ENCODE data around the gene FNIP1.
"Not testable (repeated sequence)": the region's sequence is repeated elsewhere in the genome, so short reads cannot be mapped to it uniquely, and the experiment has no call there.

Gene FNIP1

GRCh38 chr5:131796793-131797693 is at the start of gene FNIP1:
Gene FNIP1, minus strand, starts transcription at chr5:131797017. Its CDS starts 96 bp downstream, at chr5:131796921.
- DNase-seq = peak; percentile 99

GRCh38 chr5:131846536-131846935 is 49.7 kb upstream of the FNIP1 start:
- no peak for DNase-seq

GRCh38 chr5:131845828-131846227 is 49.0 kb upstream of the FNIP1 start:
- DNase-seq = no peak

GRCh38 chr5:131842971-131843370 is 46.2 kb upstream of the FNIP1 start:
- not testable (repeated sequence) for DNase-seq

GRCh38 chr5:131832702-131833101 is 35.9 kb upstream of the FNIP1 start:
- DNase-seq = not testable (repeated sequence)

- no peak for DNase-seq
Observed at GRCh38 chr5:131825404-131826013, 28.7 kb upstream of the FNIP1 start.

GRCh38 chr5:131824631-131825030 is 27.8 kb upstream of the FNIP1 start:
- DNase-seq = no peak

GRCh38 chr5:131821221-131821620 is 24.4 kb upstream of the FNIP1 start:
- DNase-seq = no peak

GRCh38 chr5:131818001-131818724 is 21.3 kb upstream of the FNIP1 start:
- no peak for DNase-seq

- no peak for DNase-seq
Observed at GRCh38 chr5:131814990-131815389, 18.2 kb upstream of the FNIP1 start.

- no peak for DNase-seq
Observed at GRCh38 chr5:131812371-131813160, 15.7 kb upstream of the FNIP1 start.

- no peak for DNase-seq
Observed at GRCh38 chr5:131810510-131811249, 13.9 kb upstream of the FNIP1 start.

- DNase-seq = peak; percentile 57
Observed at GRCh38 chr5:131795879-131796792, 681 bp downstream of the FNIP1 start.

- peak; percentile 27 for DNase-seq
Observed at GRCh38 chr5:131795228-131795627, 1.6 kb downstream of the FNIP1 start.

GRCh38 chr5:131794586-131794985 is 2.2 kb downstream of the FNIP1 start:
- peak; percentile 73 for DNase-seq

- DNase-seq = no peak
Observed at GRCh38 chr5:131792896-131793295, 3.9 kb downstream of the FNIP1 start.

- no peak for DNase-seq
Observed at GRCh38 chr5:131791866-131792265, 5.0 kb downstream of the FNIP1 start.

GRCh38 chr5:131790550-131790949 is 6.3 kb downstream of the FNIP1 start:
- DNase-seq = no peak

GRCh38 chr5:131789765-131790164 is 7.1 kb downstream of the FNIP1 start:
- DNase-seq = no peak

GRCh38 chr5:131787736-131788135 is 9.1 kb downstream of the FNIP1 start:
- no peak for DNase-seq
